HPDE6-E6E7 (cell line): Measurements from ENCODE around the gene AKR1B15.
"Not testable (repeated sequence)": the region's sequence is repeated elsewhere in the genome, so short reads cannot be mapped to it uniquely, and the experiment has no call there.

ENCODE experiments used
- DNase-seq: peaks from one replicate; pipeline ENCODE4 v3.0.0; 2011; ENCODE audit warnings: missing footprints; ENCODE audit errors: extremely low spot score

AKR1B15 gene

GRCh38 chr7:134561616-134562015 is 12.7 kb downstream of the AKR1B15 start:
- not testable (repeated sequence) for DNase-seq

GRCh38 chr7:134562136-134562535 is 13.2 kb downstream of the AKR1B15 start:
- no peak for DNase-seq

- DNase-seq = not testable (repeated sequence)
These were observed 14.5 kb downstream of the AKR1B15 start for GRCh38 chr7:134563398-134563749.

GRCh38 chr7:134565643-134566136 is 16.8 kb downstream of the AKR1B15 start:
- no peak for DNase-seq

GRCh38 chr7:134567368-134567767 is 18.5 kb downstream of the AKR1B15 start:
- no peak for DNase-seq

- not testable (repeated sequence) for DNase-seq
These were observed 21.1 kb downstream of the AKR1B15 start for GRCh38 chr7:134569962-134570361.

- no peak for DNase-seq
These were observed 22.2 kb downstream of the AKR1B15 start for GRCh38 chr7:134571101-134571500.

- DNase-seq = no peak
These were observed 23.0 kb downstream of the AKR1B15 start for GRCh38 chr7:134571746-134572461.

- DNase-seq = no peak
These were observed 25.4 kb downstream of the AKR1B15 start for GRCh38 chr7:134574322-134574721.

- no peak for DNase-seq
These were observed 35.4 kb downstream of the AKR1B15 start for GRCh38 chr7:134584290-134584689.

GRCh38 chr7:134585897-134586296 is 37.0 kb downstream of the AKR1B15 start:
- DNase-seq = no peak

GRCh38 chr7:134587750-134588149 is 38.8 kb downstream of the AKR1B15 start:
- DNase-seq = no peak

- DNase-seq = no peak
These were observed 40.6 kb downstream of the AKR1B15 start for GRCh38 chr7:134589491-134589941.

- no peak for DNase-seq
These were observed 44.9 kb downstream of the AKR1B15 start for GRCh38 chr7:134593530-134594392.

GRCh38 chr7:134594877-134595276 is 46.0 kb downstream of the AKR1B15 start:
- DNase-seq = no peak

- no peak for DNase-seq
These were observed 50.5 kb downstream of the AKR1B15 start for GRCh38 chr7:134599371-134599770.

GRCh38 chr7:134601459-134601858 is 52.5 kb downstream of the AKR1B15 start:
- no peak for DNase-seq

GRCh38 chr7:134602881-134603451 is 54.1 kb downstream of the AKR1B15 start:
- DNase-seq = no peak

GRCh38 chr7:134605978-134606923 is 57.3 kb downstream of the AKR1B15 start:
- DNase-seq = peak; percentile 58

GRCh38 chr7:134611611-134612151 is 62.8 kb downstream of the AKR1B15 start:
- no peak for DNase-seq

- no peak for DNase-seq
These were observed 63.3 kb downstream of the AKR1B15 start for GRCh38 chr7:134612197-134612596.
